HepG2 (cell line): ENCODE results near the gene ZNF382. TPM values are rescaled to one million over a fixed set of nuclear protein-coding genes. Genes with fewer than 3 reads are reported as not detected.
A peak's percentile ranks its signal among the peaks of the same experiment; 100 is the strongest.

Experiments
- BATF2 ChIP-seq: sonication (generic); formaldehyde crosslinking; IDR thresholded peaks from 2 replicates; pipeline ENCODE4 v1.8.0; 2022; ENCODE audit warnings: mild to moderate bottlenecking, missing genetic modification reagents, moderate library complexity
- CREB3 ChIP-seq: sonication (generic); formaldehyde crosslinking; IDR thresholded peaks from 2 replicates; pipeline ENCODE4 v1.5.0; 2020; ENCODE audit warnings: missing genetic modification reagents
- GFI1 ChIP-seq: sonication (generic); formaldehyde crosslinking; IDR thresholded peaks from 2 replicates; pipeline ENCODE4 v1.5.0; 2020; ENCODE audit warnings: missing genetic modification reagents, mild to moderate bottlenecking, borderline replicate concordance
- HDAC2 ChIP-seq: sonication (generic); formaldehyde crosslinking; IDR thresholded peaks from 2 replicates; pipeline ENCODE4 v1.4.0; 2020; ENCODE audit warnings: missing genetic modification reagents
- JUNB ChIP-seq: sonication (generic); formaldehyde crosslinking; IDR thresholded peaks from 2 replicates; pipeline ENCODE4 v1.8.0; 2022; ENCODE audit warnings: missing genetic modification reagents, mild to moderate bottlenecking, borderline replicate concordance
- KIAA2018 ChIP-seq: sonication (generic); formaldehyde crosslinking; IDR thresholded peaks from 2 replicates; pipeline ENCODE4 v1.5.0; 2020; ENCODE audit warnings: mild to moderate bottlenecking, missing genetic modification reagents, borderline replicate concordance
- SETDB1 ChIP-seq: sonication (generic); formaldehyde crosslinking; IDR thresholded peaks from 2 replicates; pipeline ENCODE4 v1.5.1; 2020; ENCODE audit warnings: missing genetic modification reagents, mild to moderate bottlenecking, borderline replicate concordance
- ZMYM4 ChIP-seq: sonication (generic); formaldehyde crosslinking; IDR thresholded peaks from 2 replicates; pipeline ENCODE4 v1.8.1; 2023; ENCODE audit warnings: mild to moderate bottlenecking, missing genetic modification reagents
- ZNF12 ChIP-seq: sonication (generic); formaldehyde crosslinking; IDR thresholded peaks from 2 replicates; pipeline ENCODE4 v1.5.0; 2020; ENCODE audit warnings: missing genetic modification reagents
- ZNF292 ChIP-seq: sonication (generic); formaldehyde crosslinking; IDR thresholded peaks from 2 replicates; pipeline ENCODE4 v1.8.1; 2022; ENCODE audit warnings: mild to moderate bottlenecking, low read depth, missing genetic modification reagents, borderline replicate concordance
- ZNF326 ChIP-seq: sonication (generic); formaldehyde crosslinking; IDR thresholded peaks from 2 replicates; pipeline ENCODE4 v1.4.0; 2020; ENCODE audit warnings: missing genetic modification reagents, borderline replicate concordance
- ZNF331 ChIP-seq: sonication (generic); formaldehyde crosslinking; IDR thresholded peaks from 2 replicates; pipeline ENCODE4 v1.4.0; 2020; ENCODE audit warnings: missing genetic modification reagents
- ZNF350 ChIP-seq: sonication (generic); formaldehyde crosslinking; IDR thresholded peaks from 2 replicates; pipeline ENCODE4 v1.4.0; 2020; ENCODE audit warnings: mild to moderate bottlenecking, low read depth, missing genetic modification reagents, borderline replicate concordance
- ZNF672 ChIP-seq: sonication (generic); formaldehyde crosslinking; IDR thresholded peaks from 2 replicates; pipeline ENCODE4 v1.8.1; 2022; ENCODE audit warnings: missing genetic modification reagents
- polyA plus RNA-seq, 8 experiments: library from polyadenylated mRNA; depleted of rRNA in 3 of 8; stranded (reverse) in 7 of 8; unstranded in 1 of 8; fragments of >200 nt; fragmentation: Illumina TruSeq in 4 of 8; extraction: Trizol in 4 of 8; gene quantifications; 2 replicates each; pipeline versions ENCODE4 v1.2.1 to v1.2.3, GENCODE V29; 2011 to 2016; ENCODE audit warnings: low read depth in 4 of 8, missing spikeins in 1 of 8, mixed read lengths in 1 of 8; ENCODE audit not compliant: insufficient read depth in 1 of 8
- total RNA-seq, 5 experiments: library from RNA; depleted of rRNA; stranded (reverse); fragments of >200 nt; fragmentation: Illumina TruSeq; extraction: Trizol; gene quantifications; 2 replicates each; pipeline ENCODE4 v1.2.3, GENCODE V29; 2016; ENCODE audit warnings: low read depth in 1 of 5

ZNF382 gene
- total and polyA plus RNA-seq, 2 of the 13 experiments (the other 11 are each of a cell fraction or from before 2014, with no cell fraction given) = 2.3 to 6.8 TPM

- peak; percentile 79; the same call in 1 of the 2 replicates for TF ChIP-seq KIAA2018 (CRISPR knock-in tag)
- TF ChIP-seq ZNF350 (CRISPR knock-in tag) = no peak; the same call in 1 of the 2 replicates
- TF ChIP-seq ZNF12 = no peak
- TF ChIP-seq SETDB1 (CRISPR knock-in tag) = no peak
- TF ChIP-seq JUNB (CRISPR knock-in tag) = no peak
- TF ChIP-seq ZMYM4 (CRISPR knock-in tag) = peak; percentile 82
- no peak for TF ChIP-seq CREB3 (CRISPR knock-in tag)
- no peak for TF ChIP-seq ZNF672
- peak; percentile 71; the same call in 1 of the 2 replicates for TF ChIP-seq HDAC2 (CRISPR knock-in tag)
- no peak for TF ChIP-seq ZNF292 (CRISPR knock-in tag)
- peak; percentile 58; the same call in 1 of the 2 replicates for TF ChIP-seq GFI1
- no peak for TF ChIP-seq ZNF326 (CRISPR knock-in tag)
- no peak for TF ChIP-seq BATF2
- peak; percentile 83 for TF ChIP-seq ZNF331 (CRISPR knock-in tag)
Observed at GRCh38 chr19:36573020-36573894, 31.9 kb upstream of the ZNF382 start, which contains the start of gene ZNF529 (continued).
